ENCODE results near the gene MECR. TPM values are rescaled to one million over a fixed set of nuclear protein-coding genes. Genes with fewer than 3 reads are reported as not detected.

Gene MECR
- total RNA-seq, 1 donor, result 23.5 TPM

GRCh38 chr1:29183287-29183686 is 47.4 kb downstream of the MECR start:
- H2AFZ ChIP-seq (ENCODE audit: low read length), result no peak overlapping the region
- no peak overlapping the region for H3K27ac ChIP-seq (ENCODE audit: low read depth, low read length)
- H3K36me3 ChIP-seq (ENCODE audit: insufficient read depth, low read length), result peaks cover 5% of the 10 kb centered on the region
- peaks cover 16% of the 10 kb centered on the region for H3K4me1 ChIP-seq (ENCODE audit: insufficient read depth, low read length)
- H3K4me3 ChIP-seq (ENCODE audit: insufficient read depth, low read length), result no peak overlapping the region
- no peaks in the 10 kb centered on the region for H3K27me3 ChIP-seq (ENCODE audit: insufficient read depth, low read length)
- peaks cover 34% of the 10 kb centered on the region for H3K79me2 ChIP-seq (ENCODE audit: insufficient read depth, low read length)
- no peak for DNase-seq (ENCODE audit: insufficient read length, low spot score, missing footprints)
- no peak overlapping the region for H3K4me2 ChIP-seq (ENCODE audit: insufficient read depth, low read length)
- TF ChIP-seq CTCF (IDR thresholded peaks at IDR 0.05; ENCODE audit: extremely low read depth, low read depth, low read length), result no peak
- H3K9me3 ChIP-seq (ENCODE audit: low read depth, low read length), result no peaks in the 10 kb centered on the region
- peaks cover 27% of the 10 kb centered on the region for H4K20me1 ChIP-seq (ENCODE audit: insufficient read depth, low read length)

GRCh38 chr1:29181413-29182225 is 49.1 kb downstream of the MECR start, which contains the start of gene SRSF4:
SRSF4 (minus strand) TSS chr1:29181900; CDS start chr1:29181752, 148 bp downstream.
- peaks cover 27% of the 10 kb centered on the region for H3K4me1 ChIP-seq (ENCODE audit: insufficient read depth, low read length)
- peak; percentile 98 for DNase-seq (ENCODE audit: insufficient read length, low spot score, missing footprints)
- peaks cover 50% of the 10 kb centered on the region for H3K79me2 ChIP-seq (ENCODE audit: insufficient read depth, low read length)
- peak; percentile 57 for TF ChIP-seq CTCF (IDR thresholded peaks at IDR 0.05; ENCODE audit: extremely low read depth, low read depth, low read length)
- H3K4me2 ChIP-seq (ENCODE audit: insufficient read depth, low read length), result peak within 1 kb of the TSS; percentile 100
- H3K36me3 ChIP-seq (ENCODE audit: insufficient read depth, low read length), result peaks cover 9% of the 10 kb centered on the region
- H3K4me3 ChIP-seq (ENCODE audit: insufficient read depth, low read length), result peak within 1 kb of the TSS; percentile 99
- H2AFZ ChIP-seq (ENCODE audit: low read length), result peak within 1 kb of the TSS; percentile 96
- H3K27me3 ChIP-seq (ENCODE audit: insufficient read depth, low read length), result no peaks in the 10 kb centered on the region
- H3K9me3 ChIP-seq (ENCODE audit: low read depth, low read length), result no peaks in the 10 kb centered on the region
- H3K27ac ChIP-seq (ENCODE audit: low read depth, low read length), result peak within 1 kb of the TSS; percentile 97
- peaks cover 40% of the 10 kb centered on the region for H4K20me1 ChIP-seq (ENCODE audit: insufficient read depth, low read length)

GRCh38 chr1:29180497-29181412 is 50.0 kb downstream of the MECR start:
- Histone ChIP-seq H3K27me3 (ENCODE audit: insufficient read depth, low read length) (no peaks in the 10 kb centered on the region), H3K9me3 (ENCODE audit: low read depth, low read length) (no peaks in the 10 kb centered on the region), H3K27ac (ENCODE audit: low read depth, low read length) (peak overlapping the region; percentile 97), H3K79me2 (ENCODE audit: insufficient read depth, low read length) (peaks cover 58% of the 10 kb centered on the region), H3K4me3 (ENCODE audit: insufficient read depth, low read length) (peak overlapping the region; percentile 99), H3K4me2 (ENCODE audit: insufficient read depth, low read length) (peak overlapping the region; percentile 93), H3K36me3 (ENCODE audit: insufficient read depth, low read length) (peaks cover 9% of the 10 kb centered on the region), H3K4me1 (ENCODE audit: insufficient read depth, low read length) (peaks cover 32% of the 10 kb centered on the region), H2AFZ (ENCODE audit: low read length) (no peak overlapping the region), H4K20me1 (ENCODE audit: insufficient read depth, low read length) (peaks cover 47% of the 10 kb centered on the region)
- DNase-seq (ENCODE audit: insufficient read length, low spot score, missing footprints), result peak; percentile 77
- TF ChIP-seq CTCF (IDR thresholded peaks at IDR 0.05; ENCODE audit: extremely low read depth, low read depth, low read length), result no peak

Data from osteoblast (primary cell).